Fibroblast of upper back skin (primary cell): ENCODE data around the gene ABTB1.

Experiments used
- DNase-seq: peaks from one replicate; pipeline ENCODE4 v3.0.0-alpha.2; 2013

ABTB1 gene

GRCh38 chr3:127722091-127722784 lies 49.5 kb downstream of the ABTB1 start:
- no peak for DNase-seq

- no peak for DNase-seq
These were observed 50.3 kb downstream of the ABTB1 start for GRCh38 chr3:127723011-127723567.

GRCh38 chr3:127726894-127727293 lies 54.1 kb downstream of the ABTB1 start:
- DNase-seq: no peak

GRCh38 chr3:127728417-127729015 lies 55.8 kb downstream of the ABTB1 start:
- no peak for DNase-seq

GRCh38 chr3:127729556-127730056 lies 56.9 kb downstream of the ABTB1 start:
- no peak for DNase-seq

- no peak for DNase-seq
These were observed 57.4 kb downstream of the ABTB1 start for GRCh38 chr3:127730171-127730570.
